Kidney tubule cell (primary cell): ENCODE results near the gene PRR7.

Experiments used
- DNase-seq: peaks from one replicate; pipeline ENCODE4 v3.0.0-alpha.2; 2018; ENCODE audit warnings: low spot score

PRR7 gene

GRCh38 chr5:177469750-177470525 is 23.3 kb downstream of the PRR7 start:
- no peak for DNase-seq

DNA sequence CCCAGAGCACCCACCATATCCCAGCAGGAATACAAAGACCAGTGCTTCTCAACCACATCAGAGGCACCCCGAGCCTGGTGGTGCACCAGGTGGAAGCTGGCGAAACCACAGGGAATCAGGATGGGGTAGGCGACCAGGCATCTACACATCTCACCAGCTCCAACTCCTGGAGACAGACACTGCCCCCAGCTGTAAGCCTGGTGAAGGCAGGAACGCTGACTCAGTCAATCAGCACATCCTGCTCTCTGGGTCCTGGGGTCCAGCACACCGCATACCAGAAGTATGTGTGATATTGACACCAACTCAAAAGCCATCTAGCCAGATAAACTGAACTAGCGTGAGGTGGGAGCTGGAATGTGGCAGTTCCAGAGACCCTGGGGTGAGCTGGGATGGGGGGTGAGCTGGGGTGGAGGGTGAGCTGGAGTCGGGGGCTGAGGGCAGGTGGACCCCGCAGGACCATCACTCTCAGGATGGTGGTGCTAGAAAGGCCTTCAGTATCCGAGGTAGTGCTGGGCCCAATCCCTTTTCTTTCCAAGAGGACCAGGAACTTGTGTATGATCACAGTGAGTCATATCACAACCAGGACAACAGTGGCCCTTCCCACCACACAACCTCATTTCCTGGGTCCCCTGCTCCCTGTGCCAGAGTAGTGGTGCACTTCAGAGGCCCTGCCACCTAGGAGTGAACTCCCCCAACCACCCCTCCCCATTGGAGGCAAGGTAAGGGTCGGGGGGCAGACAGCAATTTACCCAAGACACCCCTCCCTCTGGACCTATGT is 24.3 kb downstream of the PRR7 start:
- peak; percentile 70 for DNase-seq

GRCh38 chr5:177471610-177472356 is 25.2 kb downstream of the PRR7 start:
- no peak for DNase-seq

- DNase-seq: peak; percentile 53
Observed at GRCh38 chr5:177472460-177473442, 26.1 kb downstream of the PRR7 start.

DNA sequence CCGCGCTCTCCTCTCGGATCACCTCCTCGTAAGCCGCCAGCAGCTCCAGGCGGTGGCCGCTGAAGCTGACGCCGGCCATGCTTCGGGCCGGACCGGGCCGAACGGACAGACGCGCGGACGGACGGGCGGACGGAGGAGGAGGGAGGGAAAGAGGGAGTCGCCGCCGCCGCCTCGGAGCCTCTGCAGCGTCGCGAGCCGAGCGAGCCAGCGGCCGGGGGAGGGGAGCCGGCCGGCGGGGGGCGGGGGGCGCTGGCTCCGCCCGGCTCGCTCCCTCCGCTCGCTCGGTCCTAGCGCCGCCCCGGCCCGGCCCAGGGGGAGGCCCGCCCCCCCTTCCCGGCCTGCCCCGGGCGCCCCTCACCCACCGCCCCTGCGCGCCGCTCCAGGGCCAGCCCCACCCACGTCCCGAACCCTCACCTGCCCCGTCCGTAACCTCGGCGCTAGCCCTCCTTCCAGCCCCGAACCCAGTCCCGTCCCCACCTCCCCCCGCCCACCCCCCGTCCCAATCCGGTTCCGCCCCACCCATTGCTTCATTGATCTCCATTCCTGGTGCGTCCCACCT is 26.9 kb downstream of the PRR7 start, which contains the start of gene DBN1:
DBN1 (minus strand) TSS at position 192 of the 559 bp plus-strand sequence; CDS start at position 79, 113 bp downstream.
- peak; percentile 69 for DNase-seq

GRCh38 chr5:177474002-177474476 is 27.4 kb downstream of the PRR7 start:
- DNase-seq: no peak

DNA sequence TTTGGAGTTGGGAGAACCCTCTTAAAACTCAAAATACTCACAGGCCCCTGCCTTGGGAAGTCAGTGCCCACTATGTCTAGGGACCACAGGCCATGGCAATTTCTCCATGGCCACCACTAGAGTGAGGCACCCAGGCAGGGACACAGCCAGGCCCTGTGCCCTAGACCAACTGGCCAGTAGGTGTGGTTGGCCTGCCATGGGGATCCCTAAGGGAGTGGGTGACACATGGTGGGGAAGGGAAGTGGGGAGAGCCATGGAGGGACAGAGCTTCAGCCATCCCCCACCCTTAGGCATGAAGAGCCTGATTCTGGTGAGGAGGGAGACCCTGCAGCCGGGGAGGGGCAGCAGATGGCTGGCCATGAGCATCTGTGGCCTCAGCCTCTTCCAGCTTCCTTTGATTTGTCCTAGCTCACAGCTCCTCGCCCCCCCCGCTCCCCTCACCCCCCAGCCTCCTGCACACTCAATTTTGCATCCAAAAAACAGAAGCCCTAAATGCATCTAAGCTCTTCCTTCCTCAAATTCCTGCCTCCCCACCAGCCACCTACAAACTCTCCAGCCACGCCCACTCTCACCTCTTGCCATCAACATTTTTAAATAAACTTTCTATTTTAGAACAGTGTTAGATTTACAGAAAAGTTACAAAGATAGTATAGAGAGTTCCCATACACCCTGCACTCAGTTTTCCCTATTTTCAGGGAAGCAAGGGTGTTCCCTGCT is 28.4 kb downstream of the PRR7 start:
- DNase-seq: no peak

GRCh38 chr5:177475563-177476427 is 29.2 kb downstream of the PRR7 start:
- DNase-seq: no peak

DNA sequence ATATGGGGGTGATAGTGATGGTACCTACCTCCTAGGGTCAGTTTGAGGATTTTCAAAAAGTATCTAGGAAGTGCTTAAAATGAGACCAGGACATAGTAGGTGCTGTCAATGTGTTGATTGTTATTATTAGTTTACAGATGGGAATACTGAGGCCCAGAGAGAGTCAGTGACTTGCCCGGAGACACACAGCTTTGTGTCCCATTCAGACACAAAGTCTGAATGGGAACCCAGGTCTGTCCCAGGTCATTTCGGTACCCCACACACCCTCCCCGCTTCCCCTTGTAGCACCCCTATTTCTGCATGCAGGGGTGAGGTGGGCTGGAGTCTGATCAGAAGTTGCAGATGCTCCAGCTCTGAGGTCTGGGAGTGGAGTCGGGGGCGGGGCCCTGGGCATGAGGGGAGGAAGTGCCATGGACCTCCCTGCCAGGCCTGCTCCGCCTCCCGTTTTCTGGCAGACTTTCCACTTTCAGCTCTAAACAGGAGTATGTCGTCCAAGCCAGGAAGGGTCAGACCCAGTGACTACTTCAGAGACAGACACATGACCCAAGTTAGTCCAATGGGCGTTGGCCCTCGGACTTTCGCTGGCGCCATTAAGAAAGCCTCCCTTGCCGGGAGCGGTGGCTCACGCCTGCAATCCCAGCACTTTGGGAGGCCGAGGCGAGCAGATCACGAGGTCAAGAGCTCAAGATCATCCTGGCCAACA is 30.1 kb downstream of the PRR7 start:
- DNase-seq: no peak

DNA sequence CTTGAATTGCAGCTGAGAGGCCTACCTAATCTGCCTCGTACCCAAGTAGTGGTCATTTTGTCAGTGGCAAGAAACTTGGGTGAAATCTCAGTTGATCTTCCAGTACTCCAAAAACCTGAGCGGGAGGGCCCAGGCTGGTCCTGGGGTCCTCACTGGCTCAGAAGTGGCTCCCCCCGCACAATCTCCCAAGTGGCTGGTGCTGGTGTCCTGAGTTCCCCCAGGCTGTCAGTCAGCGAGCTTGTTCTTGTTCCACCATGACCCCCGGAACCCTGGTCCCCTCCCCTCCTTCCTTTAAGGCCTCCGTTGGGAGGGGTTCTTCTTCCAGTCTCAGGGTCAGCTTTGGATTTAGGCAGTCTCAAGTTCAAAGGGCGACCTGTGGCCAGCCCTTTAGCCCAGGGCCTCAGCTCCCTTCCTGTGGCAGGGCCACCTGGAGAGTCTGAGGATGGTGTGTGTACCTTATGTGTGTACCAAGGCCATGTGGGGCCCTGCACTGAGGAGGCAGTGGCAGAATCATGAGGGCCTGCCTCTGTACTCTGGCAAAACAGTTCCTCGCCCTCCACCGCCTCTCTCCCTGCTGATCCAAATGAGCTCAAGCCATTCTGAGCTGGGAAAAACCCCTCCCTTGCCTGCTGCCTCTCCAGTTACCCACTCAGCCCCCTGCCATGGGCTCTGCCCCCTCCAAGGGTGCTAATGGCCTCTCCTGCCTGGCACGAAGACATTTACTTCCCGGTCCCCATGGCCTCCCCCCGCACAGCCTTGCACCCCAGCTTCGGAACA is 31.3 kb downstream of the PRR7 start:
- DNase-seq: no peak

- DNase-seq: peak; percentile 67
Observed at GRCh38 chr5:177478711-177479646, 32.4 kb downstream of the PRR7 start.

DNA sequence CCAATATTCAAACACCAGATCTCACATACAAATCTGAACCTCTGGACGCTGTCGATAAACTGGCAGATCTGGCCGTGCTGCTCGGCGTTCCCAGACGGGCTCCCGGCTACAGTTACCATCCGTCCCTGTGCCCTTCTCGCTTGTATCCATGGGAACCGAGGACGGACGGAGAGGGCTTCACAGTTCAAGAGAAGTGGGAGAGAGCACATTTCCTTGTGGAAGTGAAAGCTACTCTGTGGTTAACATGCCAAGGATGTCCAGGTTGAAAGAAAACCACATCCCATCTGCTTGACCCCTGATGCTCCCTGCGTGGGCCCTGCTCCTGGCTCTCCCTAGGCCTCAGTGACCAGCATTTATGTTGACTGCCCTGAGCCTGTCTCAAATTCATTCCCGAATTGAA is 33.2 kb downstream of the PRR7 start:
- peak; percentile 60 for DNase-seq

DNA sequence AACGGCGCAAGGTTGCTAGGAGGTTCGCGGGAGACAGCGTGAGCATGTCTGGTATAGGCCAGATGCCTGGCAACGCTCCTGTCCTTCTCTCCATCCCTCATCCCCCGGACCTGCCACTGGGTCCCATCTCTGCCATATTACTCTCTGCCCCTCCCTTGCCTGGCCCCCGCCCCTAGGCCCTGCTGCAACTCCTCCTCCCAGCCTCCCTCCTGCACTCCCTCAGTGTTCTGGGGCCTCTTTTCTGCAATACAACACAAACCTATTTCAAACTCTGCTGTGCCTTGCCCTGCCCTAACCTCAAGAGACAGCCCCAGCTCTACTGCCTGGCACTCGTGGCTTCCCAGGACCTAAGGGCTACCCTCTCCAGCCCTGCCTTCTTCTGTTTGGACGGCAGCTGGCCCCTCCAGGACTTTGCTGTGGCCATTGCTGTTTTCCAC is 35.8 kb downstream of the PRR7 start:
- no peak for DNase-seq

GRCh38 chr5:177483042-177483441 is 36.4 kb downstream of the PRR7 start:
- DNase-seq: no peak

DNA sequence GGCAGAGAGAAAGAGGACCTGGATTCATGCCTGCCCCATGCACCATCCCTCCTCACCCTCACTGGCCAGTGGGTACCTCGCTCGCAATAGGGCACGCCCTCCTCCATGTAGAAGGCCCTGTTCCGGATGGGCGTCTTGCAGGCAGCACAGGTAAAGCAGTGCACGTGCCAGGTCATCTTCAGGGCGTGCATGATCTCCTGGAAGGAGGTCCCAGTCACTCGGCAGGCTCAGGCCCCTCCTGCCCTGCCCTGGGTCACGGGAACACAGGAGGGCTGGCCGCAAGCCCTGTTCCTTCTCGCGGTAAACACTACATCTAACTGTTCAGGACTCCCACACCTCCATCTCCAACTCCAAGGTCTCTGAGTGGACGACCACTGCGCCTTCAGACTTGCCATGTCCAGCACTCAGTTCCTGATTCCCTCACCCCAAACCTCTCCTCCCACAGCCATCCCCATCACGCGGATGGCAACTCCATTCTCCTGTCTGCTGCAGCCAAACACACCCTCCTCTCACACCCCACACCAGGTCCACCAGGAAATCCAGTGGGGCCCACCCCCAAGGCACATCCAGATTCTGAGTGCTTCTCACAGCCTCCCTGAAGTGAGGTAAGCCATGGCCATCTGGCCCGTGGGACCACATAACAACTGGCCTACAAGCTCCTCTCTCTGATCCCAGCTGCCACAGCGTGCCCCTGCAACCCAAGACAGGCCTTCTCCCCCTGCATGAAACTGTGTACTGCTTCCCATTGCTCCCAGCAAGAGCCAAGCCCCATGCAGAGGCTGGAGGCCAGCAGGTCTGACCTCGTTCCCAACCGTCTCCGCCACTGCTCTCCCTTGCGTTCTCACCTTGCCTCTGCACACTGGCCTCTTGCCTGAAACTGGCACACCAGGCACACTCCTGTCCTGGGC is 37.6 kb downstream of the PRR7 start:
- no peak for DNase-seq
